ENCODE results near the gene TBXAS1. TPM values are rescaled to one million over a fixed set of nuclear protein-coding genes. Genes with fewer than 3 reads are reported as not detected.

Gene TBXAS1
- total and polyA plus RNA-seq, 4 donors = 4.1 to 22.4 (median 12.2) TPM

GRCh38 chr7:139821349-139822105 is 7.5 kb upstream of the TBXAS1 start:
- Histone ChIP-seq H3K4me3 (ENCODE audit: low read depth in 1 of 3, low read length in 3 of 3) (no peak overlapping the region), H3K9me3 (ENCODE audit: control insufficient read depth in 4 of 4, low read length in 3 of 4) (no peaks in the 10 kb centered on the region), H3K9ac (ENCODE audit: low read depth in 1 of 2, low read length in 2 of 2) (no peak overlapping the region), H3K27me3 (ENCODE audit: control insufficient read depth in 4 of 4, insufficient read depth in 4 of 4, low read length in 3 of 4) (no peaks in the 10 kb centered on the region), H3K4me1 (ENCODE audit: control insufficient read depth in 4 of 4, insufficient read depth in 4 of 4, low read length in 3 of 4) (no peaks in the 10 kb centered on the region), H3K27ac (ENCODE audit: low read depth in 1 of 2, low read length in 2 of 2) (no peak overlapping the region), H3K36me3 (ENCODE audit: control insufficient read depth in 4 of 4, insufficient read depth in 3 of 4, low read depth in 1 of 4, low read length in 3 of 4) (no peaks in the 10 kb centered on the region)
- WGBS = 77% methylated on average over 14 of the region's 14 CpGs
- no peak for DNase-seq (ENCODE audit: low spot score)
- TF ChIP-seq JUND (IDR thresholded peaks at IDR 0.05) (no peak), HNF4G (IDR thresholded peaks at IDR 0.05) (no peak), RXRA (IDR thresholded peaks at IDR 0.05) (no peak), YY1 (IDR thresholded peaks at IDR 0.05) (no peak), NR2F2 (IDR thresholded peaks at IDR 0.05) (no peak), REST (IDR thresholded peaks at IDR 0.05) (no peak)

GRCh38 chr7:139822855-139823254 is 6.2 kb upstream of the TBXAS1 start:
- no peak for TF ChIP-seq RAD21 (IDR thresholded peaks at IDR 0.05)
- no peak for TF ChIP-seq ATF3 (IDR thresholded peaks at IDR 0.05)
- no peak for TF ChIP-seq CTCF (IDR thresholded peaks at IDR 0.05; ENCODE audit: low read depth, low read length, missing input control)
- TF ChIP-seq RXRA (IDR thresholded peaks at IDR 0.05) = no peak
- no peak for TF ChIP-seq TAF1 (conservative IDR thresholded peaks at IDR 0.05)
- no peak for TF ChIP-seq GABPA (IDR thresholded peaks at IDR 0.05 in 1 of 2, conservative IDR thresholded peaks at IDR 0.05 in 1 of 2)
- no peak for TF ChIP-seq EGR1 (IDR thresholded peaks at IDR 0.05; ENCODE audit: low read depth in 2 of 2)
- TF ChIP-seq ZBTB33 (IDR thresholded peaks at IDR 0.05) = no peak
- TF ChIP-seq SP1 (IDR thresholded peaks at IDR 0.05) = no peak
- TF ChIP-seq FOXA1 (IDR thresholded peaks at IDR 0.05) = no peak
- no peak for TF ChIP-seq HNF4G (IDR thresholded peaks at IDR 0.05)
- no peak for TF ChIP-seq JUND (IDR thresholded peaks at IDR 0.05)
- TF ChIP-seq NR2F2 (IDR thresholded peaks at IDR 0.05) = no peak
- TF ChIP-seq MAX (IDR thresholded peaks at IDR 0.05) = no peak
- TF ChIP-seq REST (IDR thresholded peaks at IDR 0.05) = no peak
- no peak for TF ChIP-seq HNF4A (conservative IDR thresholded peaks at IDR 0.05)
- no peak for TF ChIP-seq FOXA2 (IDR thresholded peaks at IDR 0.05)
- TF ChIP-seq YY1 (IDR thresholded peaks at IDR 0.05) = no peak
- WGBS = 94% methylated on average over 9 of the region's 9 CpGs
- Histone ChIP-seq H3K36me3 (ENCODE audit: control insufficient read depth in 4 of 4, insufficient read depth in 3 of 4, low read depth in 1 of 4, low read length in 3 of 4) (no peaks in the 10 kb centered on the region), H3K9me3 (ENCODE audit: control insufficient read depth in 4 of 4, low read length in 3 of 4) (no peaks in the 10 kb centered on the region), H3K4me3 (ENCODE audit: low read depth in 1 of 3, low read length in 3 of 3) (no peak overlapping the region), H3K4me1 (ENCODE audit: control insufficient read depth in 4 of 4, insufficient read depth in 4 of 4, low read length in 3 of 4) (no peaks in the 10 kb centered on the region), H3K27me3 (ENCODE audit: control insufficient read depth in 4 of 4, insufficient read depth in 4 of 4, low read length in 3 of 4) (no peaks in the 10 kb centered on the region), H3K9ac (ENCODE audit: low read depth in 1 of 2, low read length in 2 of 2) (no peak overlapping the region), H3K27ac (ENCODE audit: low read depth in 1 of 2, low read length in 2 of 2) (no peak overlapping the region)
- no peak for DNase-seq (ENCODE audit: low spot score)

Data from liver (tissue), 9 donors.